ENCODE results near the gene JMJD4.

The JMJD4 gene

GRCh38 chr1:227757781-227758180 is 22.7 kb upstream of the JMJD4 start:
- no peak overlapping the region for H3K4me3 ChIP-seq (ENCODE audit: low read depth, low read length)
- TF ChIP-seq MAX (IDR thresholded peaks at IDR 0.05; ENCODE audit: low read depth, low read length) (no peak), MYC (IDR thresholded peaks at IDR 0.05; ENCODE audit: low read depth, low read length) (no peak), POLR2A (IDR thresholded peaks at IDR 0.05; ENCODE audit: extremely low read depth, insufficient read length) (no peak), CTCF (IDR thresholded peaks at IDR 0.05; ENCODE audit: low read depth, low read length) (no peak)

GRCh38 chr1:227756172-227756959 is 21.3 kb upstream of the JMJD4 start:
- H3K4me3 ChIP-seq (ENCODE audit: low read depth, low read length): no peak overlapping the region
- TF ChIP-seq CTCF (IDR thresholded peaks at IDR 0.05; ENCODE audit: low read depth, low read length): no peak
- TF ChIP-seq POLR2A (IDR thresholded peaks at IDR 0.05; ENCODE audit: extremely low read depth, insufficient read length): no peak
- no peak for TF ChIP-seq MYC (IDR thresholded peaks at IDR 0.05; ENCODE audit: low read depth, low read length)
- no peak for TF ChIP-seq MAX (IDR thresholded peaks at IDR 0.05; ENCODE audit: low read depth, low read length)
- DNase-seq (ENCODE audit: low read depth): no peak

More at GRCh38 chr1:227757781-227758180, 22.7 kb upstream of the JMJD4 start:
- no peak for DNase-seq (ENCODE audit: low read depth)

- TF ChIP-seq POLR2A (IDR thresholded peaks at IDR 0.05; ENCODE audit: extremely low read depth, insufficient read length): no peak
- TF ChIP-seq MYC (IDR thresholded peaks at IDR 0.05; ENCODE audit: low read depth, low read length): no peak
- TF ChIP-seq MAX (IDR thresholded peaks at IDR 0.05; ENCODE audit: low read depth, low read length): no peak
- no peak for TF ChIP-seq CTCF (IDR thresholded peaks at IDR 0.05; ENCODE audit: low read depth, low read length)
- DNase-seq (ENCODE audit: low read depth): no peak
- H3K4me3 ChIP-seq (ENCODE audit: low read depth, low read length): no peak overlapping the region
These were observed 19.9 kb upstream of the JMJD4 start for GRCh38 chr1:227754958-227755357.

GRCh38 chr1:227753999-227754711 is 19.1 kb upstream of the JMJD4 start:
- DNase-seq (ENCODE audit: low read depth): no peak
- no peak for TF ChIP-seq CTCF (IDR thresholded peaks at IDR 0.05; ENCODE audit: low read depth, low read length)
- TF ChIP-seq MAX (IDR thresholded peaks at IDR 0.05; ENCODE audit: low read depth, low read length): no peak
- TF ChIP-seq MYC (IDR thresholded peaks at IDR 0.05; ENCODE audit: low read depth, low read length): no peak
- TF ChIP-seq POLR2A (IDR thresholded peaks at IDR 0.05; ENCODE audit: extremely low read depth, insufficient read length): no peak

GRCh38 chr1:227749916-227750710 is 15.0 kb upstream of the JMJD4 start:
- H3K4me3 ChIP-seq (ENCODE audit: low read depth, low read length): no peak overlapping the region
- DNase-seq (ENCODE audit: low read depth): no peak
- TF ChIP-seq MYC (IDR thresholded peaks at IDR 0.05; ENCODE audit: low read depth, low read length): no peak
- no peak for TF ChIP-seq MAX (IDR thresholded peaks at IDR 0.05; ENCODE audit: low read depth, low read length)
- TF ChIP-seq POLR2A (IDR thresholded peaks at IDR 0.05; ENCODE audit: extremely low read depth, insufficient read length): no peak
- TF ChIP-seq CTCF (IDR thresholded peaks at IDR 0.05; ENCODE audit: low read depth, low read length): no peak

More at GRCh38 chr1:227753999-227754711, 19.1 kb upstream of the JMJD4 start:
- H3K4me3 ChIP-seq (ENCODE audit: low read depth, low read length): no peak overlapping the region
